HG02973 (cell line): ENCODE data around the gene EMILIN1.
A peak's percentile ranks its signal among the peaks of the same experiment; 100 is the strongest.
"Not testable (repeated sequence)": the region's sequence is repeated elsewhere in the genome, so short reads cannot be mapped to it uniquely, and the experiment has no call there.

Experiments
- ATAC-seq: cut with Tn5 transposase; IDR thresholded peaks from one replicate; pipeline ENCODE4 v1.9.1; 2021; ENCODE audit warnings: moderate library complexity; ENCODE audit not compliant: unreplicated experiment

EMILIN1 gene

DNA sequence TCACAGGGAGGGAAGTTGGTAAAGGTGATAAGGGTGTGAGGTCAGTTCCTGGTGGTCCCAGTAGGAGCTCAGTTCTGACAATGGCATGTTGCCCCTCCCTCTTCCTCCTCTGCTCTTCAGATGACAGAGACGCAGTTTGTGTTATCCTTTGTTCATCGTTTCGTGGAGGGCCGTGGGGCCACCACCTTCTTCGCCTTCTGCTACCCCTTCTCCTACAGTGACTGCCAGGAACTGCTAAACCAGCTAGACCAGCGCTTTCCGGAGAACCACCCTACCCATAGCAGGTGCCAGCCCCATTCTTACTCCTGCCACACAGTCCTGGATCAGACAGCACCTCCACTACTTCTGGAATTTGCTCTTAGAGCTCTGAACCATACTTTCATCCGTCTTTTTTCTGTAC lies 24.6 kb upstream of the EMILIN1 start:
- ATAC-seq: no peak

DNA sequence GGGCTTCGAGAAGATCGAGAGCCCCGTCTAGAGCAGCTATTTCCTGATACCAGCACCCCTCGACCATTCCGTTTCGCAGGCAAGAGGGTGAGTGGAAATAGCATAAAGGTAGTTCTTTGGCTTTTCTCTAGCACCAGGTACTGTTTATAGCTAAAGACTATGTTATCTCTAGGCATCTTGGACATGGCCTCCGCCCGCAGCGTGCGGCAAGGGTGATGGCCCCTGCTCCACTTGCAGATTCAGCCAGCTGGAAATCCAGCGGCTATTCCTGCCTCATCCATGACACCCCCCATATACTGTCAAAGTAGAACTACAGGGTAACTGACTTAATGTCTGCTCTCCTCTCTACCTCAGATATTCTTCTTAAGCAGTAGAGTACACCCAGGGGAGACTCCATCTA lies 23.7 kb upstream of the EMILIN1 start:
- no peak for ATAC-seq

DNA sequence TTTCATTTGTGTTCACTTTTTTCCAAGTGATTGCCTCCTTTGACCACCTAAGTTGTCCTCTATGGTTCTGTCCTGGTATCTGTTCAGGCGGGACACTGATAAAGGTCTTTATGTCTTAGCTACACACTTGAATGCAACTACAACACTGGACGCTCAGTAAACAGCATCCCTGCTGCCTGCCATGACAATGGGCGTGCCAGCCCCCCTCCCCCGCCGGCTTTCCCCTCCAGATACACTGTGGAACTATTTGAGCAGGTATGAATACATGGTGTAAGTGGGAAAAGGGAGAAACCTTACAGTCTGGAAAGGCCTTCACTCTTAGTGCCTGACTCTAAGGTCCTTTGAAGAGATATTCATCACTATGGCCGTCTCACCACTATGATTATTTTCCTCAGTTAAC lies 21.2 kb upstream of the EMILIN1 start:
- ATAC-seq: no peak

- ATAC-seq: no peak
Observed at GRCh38 chr2:27058210-27058609, 20.2 kb upstream of the EMILIN1 start.

DNA sequence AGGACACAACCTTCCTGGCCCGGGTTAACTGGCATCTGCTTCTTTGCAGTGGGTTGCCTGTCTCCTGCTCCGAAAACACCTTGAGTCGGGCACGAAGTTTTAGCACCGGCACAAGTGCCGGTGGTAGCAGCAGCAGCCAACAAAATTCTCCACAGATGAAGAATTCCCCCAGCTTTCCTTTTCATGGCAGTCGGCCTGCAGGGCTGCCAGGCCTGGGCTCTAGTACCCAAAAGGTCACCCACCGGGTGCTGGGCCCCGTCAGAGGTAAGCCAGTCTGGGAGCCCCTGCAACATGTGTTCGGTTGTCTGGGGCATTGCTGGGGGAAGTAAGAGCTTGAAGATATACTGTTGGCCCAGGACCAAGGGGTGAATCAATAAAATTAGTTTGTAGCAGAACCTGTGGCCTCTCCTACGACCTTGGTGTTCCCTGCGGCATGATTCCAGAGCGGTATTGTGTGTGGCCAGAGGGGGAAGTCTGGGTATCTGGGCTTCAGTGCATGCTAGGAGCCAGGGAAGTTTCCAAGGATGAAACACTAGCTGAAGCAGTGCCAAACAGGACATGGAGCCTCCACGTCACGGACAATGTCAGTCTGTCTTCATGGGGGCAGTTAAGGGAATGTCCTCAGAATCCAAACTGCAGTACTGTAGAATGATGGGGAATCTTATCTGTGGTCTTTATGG lies 19.1 kb upstream of the EMILIN1 start:
- no peak for ATAC-seq

GRCh38 chr2:27060323-27060722 lies 18.1 kb upstream of the EMILIN1 start:
- ATAC-seq: no peak

GRCh38 chr2:27065128-27065527 lies 13.3 kb upstream of the EMILIN1 start:
- ATAC-seq: no peak

DNA sequence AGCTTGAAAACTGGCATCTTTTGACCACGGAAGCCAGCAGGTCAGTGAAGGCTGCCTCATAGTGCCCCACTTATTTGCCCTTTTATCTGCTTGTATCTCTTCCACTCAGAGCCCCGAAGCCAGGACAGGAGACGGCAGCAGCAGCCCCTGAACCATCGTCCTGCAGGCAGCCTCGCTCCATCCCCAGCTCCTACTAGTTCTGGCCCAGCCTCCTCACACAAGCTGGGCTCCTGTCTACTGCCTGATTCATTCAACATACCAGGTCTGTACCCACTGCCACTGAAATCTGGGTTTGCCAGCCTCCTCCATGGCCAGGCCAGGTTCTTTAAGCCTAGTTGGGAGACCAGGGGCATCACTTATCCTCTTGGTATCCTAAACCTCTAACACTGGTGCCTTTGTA lies 11.0 kb upstream of the EMILIN1 start:
- no peak for ATAC-seq

GRCh38 chr2:27069436-27069835 lies 9.0 kb upstream of the EMILIN1 start:
- ATAC-seq: no peak

- ATAC-seq: no peak
Observed at GRCh38 chr2:27069961-27070618, 8.3 kb upstream of the EMILIN1 start.

DNA sequence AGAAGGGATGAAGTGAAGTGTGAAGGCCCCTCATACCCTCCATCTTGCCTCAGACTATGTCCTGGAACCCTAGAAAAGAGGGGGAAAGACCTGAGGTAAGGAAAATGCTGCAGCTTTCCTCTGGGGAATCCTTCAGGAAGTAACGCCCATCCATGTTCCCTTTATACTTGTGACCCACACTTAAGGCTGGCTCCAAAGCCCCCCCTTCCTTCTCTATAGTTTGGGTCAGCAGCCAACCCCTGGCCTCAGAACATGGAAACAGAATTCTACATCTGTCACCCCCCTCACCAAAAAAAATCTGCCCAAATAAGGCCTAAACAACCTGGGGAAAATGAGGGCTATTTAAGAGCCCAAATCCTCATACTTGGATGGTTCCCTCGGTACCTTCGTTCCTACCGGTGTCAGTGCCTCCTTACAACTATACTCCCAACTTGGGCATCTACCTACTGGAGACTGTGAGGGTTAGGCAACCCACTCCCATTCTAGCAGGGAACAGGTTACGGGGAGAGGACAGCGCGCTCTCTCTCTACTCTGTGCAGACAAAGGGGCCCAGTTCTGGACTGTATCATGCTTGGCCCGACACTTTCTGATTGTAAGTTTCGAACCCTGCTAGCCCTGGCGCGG lies 7.7 kb upstream of the EMILIN1 start:
- ATAC-seq: no peak

- peak; percentile 78 for ATAC-seq
Observed at GRCh38 chr2:27071277-27071989, 7.0 kb upstream of the EMILIN1 start, which contains the start of gene OST4. TSS of gene OST4 (minus strand) at chr2:27071654.

DNA sequence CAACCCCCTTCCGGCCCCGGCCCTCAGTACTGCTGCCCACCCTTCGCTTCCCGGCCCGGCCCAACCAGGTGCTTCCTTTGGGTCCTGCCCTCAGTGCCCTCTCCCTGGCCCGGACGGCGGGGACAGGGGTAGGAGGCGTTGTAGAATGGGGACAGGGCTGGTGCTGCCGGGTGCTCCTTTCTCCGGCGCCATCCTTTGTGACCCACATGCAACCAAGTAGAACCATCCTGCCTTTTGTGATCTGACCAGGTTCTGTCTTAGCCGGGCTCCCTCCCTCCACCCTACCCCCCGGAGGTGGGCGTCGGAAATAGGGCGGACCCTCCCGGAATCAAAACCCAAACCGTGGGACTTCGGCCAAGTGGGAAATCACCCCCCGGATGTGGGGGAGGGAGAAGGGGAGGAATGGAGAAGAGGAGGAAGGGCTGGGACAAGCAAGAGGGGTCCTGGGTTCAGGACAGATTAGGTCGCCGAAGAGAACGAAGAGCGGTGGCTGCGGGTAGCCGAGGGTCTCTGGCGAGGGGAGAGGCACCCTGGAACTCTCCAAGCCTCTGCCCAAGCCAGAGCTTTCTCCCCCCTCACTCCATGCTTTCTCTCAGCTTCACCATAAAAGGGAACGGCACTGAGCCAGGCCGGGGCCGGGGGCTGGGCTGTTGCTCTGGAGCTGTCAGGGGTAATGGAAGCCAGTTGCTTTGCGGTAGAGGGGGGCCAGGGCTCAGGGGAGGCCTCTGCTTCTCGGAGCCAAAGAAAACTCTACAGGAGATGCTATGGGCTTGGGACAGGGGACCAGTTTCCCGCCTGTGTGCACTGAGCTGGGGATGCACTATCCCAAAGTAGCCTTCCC lies 6.2 kb upstream of the EMILIN1 start:
- peak; percentile 16 for ATAC-seq

GRCh38 chr2:27072920-27073319 lies 5.5 kb upstream of the EMILIN1 start:
- ATAC-seq: no peak

DNA sequence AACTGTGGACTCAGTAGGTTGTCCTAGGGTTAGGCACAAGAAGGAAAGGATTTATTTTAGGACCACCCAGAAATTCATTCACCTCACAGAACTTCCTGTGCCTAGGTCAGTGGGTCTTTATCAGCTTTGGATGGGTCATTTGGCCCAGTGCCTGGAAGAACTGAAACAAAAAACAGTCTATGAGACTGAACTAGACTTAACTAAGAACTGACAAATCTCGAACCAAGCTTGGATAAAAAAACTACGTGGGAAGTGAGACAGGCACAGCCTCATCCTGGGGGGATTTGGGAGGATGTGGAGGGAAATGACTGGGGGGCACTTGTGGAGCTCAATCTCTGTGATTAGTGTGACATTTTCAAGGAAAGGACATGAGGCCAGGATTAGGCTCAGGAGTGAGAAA lies 4.6 kb upstream of the EMILIN1 start:
- no peak for ATAC-seq

DNA sequence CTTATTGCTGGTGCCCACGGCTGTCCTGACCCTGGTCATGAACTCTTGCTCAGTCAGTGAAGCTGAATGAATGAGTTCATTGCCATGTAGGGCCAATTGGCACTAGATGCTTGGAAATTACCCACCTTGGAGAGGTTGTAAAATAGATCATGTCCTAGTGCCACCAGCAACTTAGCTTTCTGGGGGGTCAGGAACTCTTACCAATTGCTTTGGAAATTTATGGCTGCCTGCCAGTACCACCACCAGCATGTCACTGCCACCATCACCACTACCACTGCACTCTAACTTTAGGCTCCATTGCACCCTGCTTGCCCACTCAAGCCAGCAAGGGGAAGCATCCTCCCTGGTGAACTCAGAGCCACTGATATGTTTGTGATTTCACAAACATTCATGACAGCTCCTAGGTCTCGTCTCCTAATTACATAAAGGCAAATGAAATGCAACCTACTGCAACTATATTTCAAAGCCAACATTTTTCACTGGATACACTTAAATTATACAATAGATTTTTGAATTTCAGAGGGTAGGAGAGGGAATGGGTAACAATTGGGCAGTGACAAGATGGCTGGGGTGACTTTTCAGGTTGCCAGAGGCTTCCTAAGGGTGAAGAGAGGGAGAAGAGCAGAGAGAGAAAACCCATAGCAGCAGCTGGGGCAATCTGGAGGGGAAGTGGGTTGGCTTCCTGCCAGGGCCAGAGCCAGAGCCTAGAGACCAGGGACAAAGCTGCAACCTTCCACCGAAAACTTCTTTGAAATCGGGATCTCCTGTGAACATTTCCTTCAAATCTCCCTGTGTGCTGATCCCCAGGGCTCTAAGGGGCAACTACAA lies 3.5 kb upstream of the EMILIN1 start:
- no peak for ATAC-seq

- not testable (repeated sequence) for ATAC-seq
Observed at GRCh38 chr2:27075566-27075871, 2.9 kb upstream of the EMILIN1 start.

- no peak for ATAC-seq
Observed at GRCh38 chr2:27076323-27076722, 2.1 kb upstream of the EMILIN1 start.

DNA sequence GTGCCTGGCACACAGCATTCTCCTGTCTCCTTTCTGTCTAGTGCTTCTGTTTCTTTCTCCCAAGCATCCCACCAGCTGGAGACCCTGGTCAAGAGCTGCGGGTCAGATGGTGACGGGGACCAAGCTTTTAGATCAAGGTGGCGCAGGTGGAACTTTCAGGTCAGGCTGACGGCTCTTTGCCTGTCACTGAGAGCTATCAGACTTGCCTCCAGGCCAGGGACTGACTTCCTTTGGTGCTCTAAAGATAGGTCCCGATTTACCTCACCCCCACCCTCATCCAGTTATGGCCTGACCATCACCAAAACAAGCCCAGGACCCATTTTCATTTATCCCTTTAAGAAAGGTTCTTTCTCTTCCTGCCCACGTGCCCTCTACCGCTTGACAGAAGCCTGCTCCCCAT lies 1.2 kb upstream of the EMILIN1 start:
- no peak for ATAC-seq
